Neural cell (in vitro differentiated cells): ENCODE results near the gene MYOM1. TPM values are rescaled to one million over a fixed set of nuclear protein-coding genes. Genes with fewer than 3 reads are reported as not detected.

Experiments used
- H2AFZ ChIP-seq: fragments of 200-600, 300-800 bp; sonication (generic), shearing (Covaris generic); 2 replicates; pipeline ENCODE4 v1.6.0; 2014; ENCODE audit warnings: low read depth, mild to moderate bottlenecking, antibody characterized with exemption, low read length, moderate library complexity
- H3F3A ChIP-seq: fragments of 200-600 bp; shearing (Covaris generic); 2 replicates; pipeline ENCODE4 v1.6.1; 2016; ENCODE audit warnings: mild to moderate bottlenecking, moderate library complexity, mixed read lengths, antibody characterized with exemption, low read length; ENCODE audit not compliant: insufficient read depth, poor library complexity, severe bottlenecking
- H3K27ac ChIP-seq: fragments of 200-600, 300-800 bp; sonication (generic), shearing (Covaris generic); 2 replicates; pipeline ENCODE4 v1.5.1; 2014; ENCODE audit warnings: mild to moderate bottlenecking, low read length, moderate library complexity
- H3K27me3 ChIP-seq: fragments of 300-800, 200-600 bp; sonication (generic), shearing (Covaris generic); 2 replicates; pipeline ENCODE4 v1.6.0; 2014; ENCODE audit warnings: mild to moderate bottlenecking, low read depth, low read length, moderate library complexity; ENCODE audit not compliant: insufficient read depth
- H3K36me3 ChIP-seq: fragments of 300-800, 200-600 bp; sonication (generic), shearing (Covaris generic); 2 replicates; pipeline ENCODE4 v1.5.1; 2014; ENCODE audit warnings: mild to moderate bottlenecking, antibody characterized with exemption, low read length, moderate library complexity; ENCODE audit not compliant: insufficient read depth
- H3K4me2 ChIP-seq: fragments of 300-800, 200-600 bp; sonication (generic), shearing (Covaris generic); 2 replicates; pipeline ENCODE4 v1.6.0; 2014; ENCODE audit warnings: mild to moderate bottlenecking, low read length
- H3K4me3 ChIP-seq: fragments of 300-800, 200-600 bp; sonication (generic), shearing (Covaris generic); 2 replicates; pipeline ENCODE4 v1.5.1; 2014; ENCODE audit warnings: mild to moderate bottlenecking, low read length, moderate library complexity
- H3K79me2 ChIP-seq: fragments of 200-600 bp; shearing (Covaris generic); replicated peaks from 2 replicates; pipeline ENCODE4 v1.6.0; 2014; ENCODE audit warnings: mild to moderate bottlenecking, low read length, moderate library complexity; ENCODE audit not compliant: insufficient read depth
- H3K9ac ChIP-seq: fragments of 300-800, 200-600 bp; sonication (generic), shearing (Covaris generic); 2 replicates; pipeline ENCODE4 v1.6.1; 2016; ENCODE audit warnings: mild to moderate bottlenecking, low read length, mixed read lengths
- H3K9me2 ChIP-seq: fragments of 200-600 bp; shearing (Covaris generic); 2 replicates; pipeline ENCODE4 v1.6.1; 2016; ENCODE audit warnings: mild to moderate bottlenecking, low read length, mixed read lengths; ENCODE audit not compliant: insufficient read depth
- H3K9me3 ChIP-seq: fragments of 200-600, 300-800 bp; sonication (generic), shearing (Covaris generic); 2 replicates; pipeline ENCODE4 v1.6.1; 2016; ENCODE audit warnings: mild to moderate bottlenecking, mixed run types, low read length, moderate library complexity, mixed read lengths
- H4K20me1 ChIP-seq: fragments of 200-600 bp; shearing (Covaris generic); 2 replicates; pipeline ENCODE4 v1.6.1; 2016; ENCODE audit warnings: mild to moderate bottlenecking, mixed run types; ENCODE audit not compliant: insufficient read depth
- EP300 ChIP-seq: fragments of 450-650 bp; conservative IDR thresholded peaks from 2 replicates; pipeline ENCODE4 v1.6.1; 2014; ENCODE audit warnings: antibody characterized with exemption, mild to moderate bottlenecking, moderate library complexity; ENCODE audit not compliant: poor library complexity, severe bottlenecking
- EZH2 ChIP-seq: fragments of 200-600, 300-800 bp; shearing (Covaris generic), sonication (generic); IDR thresholded peaks from 2 replicates; pipeline ENCODE4 v1.6.1; 2014; ENCODE audit warnings: antibody characterized with exemption, low read length, borderline replicate concordance, mild to moderate bottlenecking; ENCODE audit not compliant: insufficient read depth, poor library complexity, severe bottlenecking
- MXI1 ChIP-seq: fragments of 450-650 bp; conservative IDR thresholded peaks from 2 replicates; pipeline ENCODE4 v1.6.1; 2014; ENCODE audit warnings: antibody characterized with exemption, mild to moderate bottlenecking; ENCODE audit not compliant: poor library complexity, severe bottlenecking
- POLR2AphosphoS5 ChIP-seq: IDR thresholded peaks from 2 replicates; pipeline ENCODE4 v1.6.1; 2012
- RAD21 ChIP-seq: fragments of 450-650 bp; conservative IDR thresholded peaks from 2 replicates; pipeline ENCODE4 v1.6.1; 2014; ENCODE audit warnings: antibody characterized with exemption, mild to moderate bottlenecking, moderate library complexity
- SMC3 ChIP-seq: fragments of 450-650 bp; conservative IDR thresholded peaks from 2 replicates; pipeline ENCODE4 v1.6.1; 2014; ENCODE audit warnings: antibody characterized with exemption, mild to moderate bottlenecking, moderate library complexity; ENCODE audit not compliant: poor library complexity
- TAF1 ChIP-seq: IDR thresholded peaks from 2 replicates; pipeline ENCODE4 v1.6.1; 2012; ENCODE audit warnings: low read depth
- polyA plus RNA-seq: library from polyadenylated mRNA; depleted of rRNA; stranded (reverse); fragments of >200 nt; gene quantifications from 2 replicates; pipeline ENCODE4 v1.2.3, GENCODE V29; 2014
- TF ChIP-seq, protein P1 (sequence below): fragments of 450-650 bp; IDR thresholded peaks from 2 replicates; pipeline ENCODE4 v1.5.1; 2014; ENCODE audit warnings: antibody characterized with exemption, mild to moderate bottlenecking, moderate library complexity; ENCODE audit not compliant: poor library complexity, severe bottlenecking
- TF ChIP-seq, protein P2 (sequence below): IDR thresholded peaks from 2 replicates; pipeline ENCODE4 v1.6.1; 2012; ENCODE audit warnings: borderline replicate concordance

MYOM1 gene
- polyA plus RNA-seq, 1 donor from 2014 or later = 1.7 TPM

DNA sequence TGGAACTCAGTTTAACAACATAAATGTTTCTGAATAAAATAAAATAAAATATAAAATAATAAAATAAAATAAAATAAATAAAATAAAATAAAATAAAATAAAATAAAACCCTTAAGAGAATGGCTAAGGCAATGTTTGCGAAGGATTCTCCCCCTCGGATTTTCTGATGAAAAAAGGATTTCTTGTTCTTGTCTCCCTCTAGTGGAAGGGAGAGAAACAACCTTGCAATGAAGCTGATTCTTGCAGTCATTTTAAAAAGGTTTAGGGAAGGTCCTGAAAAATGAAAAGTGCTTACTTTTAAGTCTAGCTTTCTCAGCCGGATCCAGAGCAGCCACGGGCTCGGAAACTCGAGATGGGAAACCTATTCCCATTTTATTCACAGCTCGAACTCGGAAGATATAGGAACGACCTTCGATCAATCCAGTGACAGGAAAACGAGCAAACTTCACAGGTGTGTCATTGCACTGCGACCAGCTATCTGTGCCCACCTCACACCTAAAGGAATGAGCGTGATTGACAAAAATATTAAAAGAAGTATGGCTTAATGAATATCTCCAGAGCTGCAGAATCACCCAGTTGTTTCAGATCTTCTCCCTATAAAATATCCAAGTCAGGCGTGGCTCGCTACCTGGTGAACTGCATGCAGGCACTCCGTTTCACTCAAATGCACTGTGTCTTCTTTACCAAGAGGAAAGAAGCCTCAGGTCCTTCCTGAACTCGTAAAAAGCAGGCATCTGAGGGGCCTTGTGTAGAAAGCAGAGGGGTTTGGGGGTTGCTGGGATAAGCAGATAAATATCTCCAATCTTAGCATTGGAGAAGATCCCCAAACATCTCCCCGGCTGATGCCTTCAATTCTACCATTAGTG, 68.1 kb downstream of the MYOM1 start:
- H3K9me2 ChIP-seq = no peaks in the 10 kb centered on the region
- H3K27ac ChIP-seq = no peak overlapping the region
- no peaks in the 10 kb centered on the region for H4K20me1 ChIP-seq
- H3K4me2 ChIP-seq = no peak overlapping the region
- TF ChIP-seq TAF1 (no peak), SMC3 (peak; percentile 48), RAD21 (peak; percentile 51)
- TF ChIP-seq, protein P1, sequence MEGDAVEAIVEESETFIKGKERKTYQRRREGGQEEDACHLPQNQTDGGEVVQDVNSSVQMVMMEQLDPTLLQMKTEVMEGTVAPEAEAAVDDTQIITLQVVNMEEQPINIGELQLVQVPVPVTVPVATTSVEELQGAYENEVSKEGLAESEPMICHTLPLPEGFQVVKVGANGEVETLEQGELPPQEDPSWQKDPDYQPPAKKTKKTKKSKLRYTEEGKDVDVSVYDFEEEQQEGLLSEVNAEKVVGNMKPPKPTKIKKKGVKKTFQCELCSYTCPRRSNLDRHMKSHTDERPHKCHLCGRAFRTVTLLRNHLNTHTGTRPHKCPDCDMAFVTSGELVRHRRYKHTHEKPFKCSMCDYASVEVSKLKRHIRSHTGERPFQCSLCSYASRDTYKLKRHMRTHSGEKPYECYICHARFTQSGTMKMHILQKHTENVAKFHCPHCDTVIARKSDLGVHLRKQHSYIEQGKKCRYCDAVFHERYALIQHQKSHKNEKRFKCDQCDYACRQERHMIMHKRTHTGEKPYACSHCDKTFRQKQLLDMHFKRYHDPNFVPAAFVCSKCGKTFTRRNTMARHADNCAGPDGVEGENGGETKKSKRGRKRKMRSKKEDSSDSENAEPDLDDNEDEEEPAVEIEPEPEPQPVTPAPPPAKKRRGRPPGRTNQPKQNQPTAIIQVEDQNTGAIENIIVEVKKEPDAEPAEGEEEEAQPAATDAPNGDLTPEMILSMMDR = peak; percentile 60
- H3K79me2 ChIP-seq = no peaks in the 10 kb centered on the region
- no peak overlapping the region for H3K9ac ChIP-seq
- H2AFZ ChIP-seq = no peak overlapping the region
- no peaks in the 10 kb centered on the region for H3F3A ChIP-seq
- no peak overlapping the region for H3K4me3 ChIP-seq
- H3K36me3 ChIP-seq = no peaks in the 10 kb centered on the region
- no peaks in the 10 kb centered on the region for H3K9me3 ChIP-seq
- no peaks in the 10 kb centered on the region for H3K27me3 ChIP-seq

DNA sequence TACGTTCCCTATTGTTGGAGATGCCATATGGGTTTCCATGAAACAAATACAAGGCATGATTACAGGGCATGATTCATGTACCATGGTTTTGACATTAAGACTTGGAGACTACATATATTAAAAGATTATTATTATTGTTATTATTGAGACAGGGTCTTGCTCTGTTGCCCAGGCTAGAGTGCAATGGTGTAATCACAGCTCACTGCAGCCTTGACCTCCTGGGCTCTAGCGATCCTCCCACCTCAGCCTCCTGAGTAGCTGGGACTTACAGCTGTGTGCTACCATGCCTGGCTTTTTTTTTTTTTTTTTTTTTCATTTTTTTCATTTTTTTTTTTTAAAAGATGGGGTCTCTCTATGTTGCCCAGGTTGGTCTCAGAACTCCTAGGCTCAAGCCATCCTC, 69.1 kb downstream of the MYOM1 start:
- Histone ChIP-seq H3K4me2 (no peak overlapping the region), H3K27ac (no peak overlapping the region), H3K4me3 (no peak overlapping the region), H3K79me2 (no peaks in the 10 kb centered on the region), H3K27me3 (no peaks in the 10 kb centered on the region), H3F3A (no peaks in the 10 kb centered on the region), H3K9ac (no peak overlapping the region), H3K9me2 (no peaks in the 10 kb centered on the region), H3K9me3 (no peaks in the 10 kb centered on the region), H4K20me1 (no peaks in the 10 kb centered on the region), H3K36me3 (no peaks in the 10 kb centered on the region), H2AFZ (no peak overlapping the region)
- TF ChIP-seq EZH2 = no peak
- TF ChIP-seq, protein P2, sequence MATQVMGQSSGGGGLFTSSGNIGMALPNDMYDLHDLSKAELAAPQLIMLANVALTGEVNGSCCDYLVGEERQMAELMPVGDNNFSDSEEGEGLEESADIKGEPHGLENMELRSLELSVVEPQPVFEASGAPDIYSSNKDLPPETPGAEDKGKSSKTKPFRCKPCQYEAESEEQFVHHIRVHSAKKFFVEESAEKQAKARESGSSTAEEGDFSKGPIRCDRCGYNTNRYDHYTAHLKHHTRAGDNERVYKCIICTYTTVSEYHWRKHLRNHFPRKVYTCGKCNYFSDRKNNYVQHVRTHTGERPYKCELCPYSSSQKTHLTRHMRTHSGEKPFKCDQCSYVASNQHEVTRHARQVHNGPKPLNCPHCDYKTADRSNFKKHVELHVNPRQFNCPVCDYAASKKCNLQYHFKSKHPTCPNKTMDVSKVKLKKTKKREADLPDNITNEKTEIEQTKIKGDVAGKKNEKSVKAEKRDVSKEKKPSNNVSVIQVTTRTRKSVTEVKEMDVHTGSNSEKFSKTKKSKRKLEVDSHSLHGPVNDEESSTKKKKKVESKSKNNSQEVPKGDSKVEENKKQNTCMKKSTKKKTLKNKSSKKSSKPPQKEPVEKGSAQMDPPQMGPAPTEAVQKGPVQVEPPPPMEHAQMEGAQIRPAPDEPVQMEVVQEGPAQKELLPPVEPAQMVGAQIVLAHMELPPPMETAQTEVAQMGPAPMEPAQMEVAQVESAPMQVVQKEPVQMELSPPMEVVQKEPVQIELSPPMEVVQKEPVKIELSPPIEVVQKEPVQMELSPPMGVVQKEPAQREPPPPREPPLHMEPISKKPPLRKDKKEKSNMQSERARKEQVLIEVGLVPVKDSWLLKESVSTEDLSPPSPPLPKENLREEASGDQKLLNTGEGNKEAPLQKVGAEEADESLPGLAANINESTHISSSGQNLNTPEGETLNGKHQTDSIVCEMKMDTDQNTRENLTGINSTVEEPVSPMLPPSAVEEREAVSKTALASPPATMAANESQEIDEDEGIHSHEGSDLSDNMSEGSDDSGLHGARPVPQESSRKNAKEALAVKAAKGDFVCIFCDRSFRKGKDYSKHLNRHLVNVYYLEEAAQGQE = no peak
- no peak for TF ChIP-seq RAD21
- TF ChIP-seq SMC3 = no peak
- TF ChIP-seq, protein P1 = no peak
- TF ChIP-seq MXI1 = no peak
- no peak for TF ChIP-seq POLR2AphosphoS5
- TF ChIP-seq EP300 = no peak
- no peak for TF ChIP-seq TAF1
